Stomach (tissue), 4 donors: ENCODE results near the gene CTIF.

Experiments
- EP300 ChIP-seq: sonication (generic); formaldehyde crosslinking; IDR thresholded peaks from one replicate; pipeline ENCODE4 v1.6.1; 2017; ENCODE audit warnings: antibody characterized with exemption
- POLR2A ChIP-seq, 4 donors: fragments of 450-650 bp; IDR thresholded peaks; one replicate each; pipeline ENCODE4 v1.6.1; 2016; ENCODE audit warnings: antibody characterized with exemption in 4 of 4, control low read depth in 2 of 4, mild to moderate bottlenecking in 1 of 4, moderate library complexity in 1 of 4
- POLR2AphosphoS5 ChIP-seq, 3 donors: sonication (generic); formaldehyde crosslinking; IDR thresholded peaks; one replicate each; pipeline ENCODE4 v1.6.1; 2016; ENCODE audit warnings: antibody characterized with exemption in 3 of 3
- TF ChIP-seq, protein P1 (sequence below), 7 experiments: fragments of 450-650 bp in 4 of 7; fragments of 200-600 bp in 3 of 7; sonication (generic) in 3 of 7; IDR thresholded peaks; one replicate each; pipeline ENCODE4 v1.5.1; 2016 to 2019; ENCODE audit warnings: antibody characterized with exemption in 7 of 7, control low read depth in 2 of 7, mild to moderate bottlenecking in 1 of 7

DNA sequence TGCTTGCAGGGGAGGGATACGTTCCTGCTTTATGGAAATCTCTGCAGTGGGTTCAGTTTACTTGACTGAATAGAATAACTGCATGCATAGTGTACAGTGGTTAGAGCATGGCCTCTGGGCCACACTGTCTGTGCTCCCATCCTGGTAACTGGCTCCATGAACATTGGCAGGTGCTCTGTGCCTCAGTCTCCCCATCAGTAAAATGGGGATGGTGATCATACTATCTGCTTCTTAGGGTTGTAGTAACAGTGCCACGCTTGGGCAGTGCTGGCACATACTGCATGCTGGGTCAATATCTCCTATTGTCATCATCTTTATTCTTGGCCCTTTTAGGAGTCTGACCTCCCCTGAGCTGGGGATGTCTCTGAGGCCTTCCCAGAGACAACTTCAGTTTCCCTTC, 117.3 kb downstream of the CTIF start:
- TF ChIP-seq POLR2AphosphoS5 (IDR thresholded peaks at IDR 0.05) (no peak), POLR2A (IDR thresholded peaks at IDR 0.05) (no peak), EP300 (no peak)
- TF ChIP-seq, protein P1, sequence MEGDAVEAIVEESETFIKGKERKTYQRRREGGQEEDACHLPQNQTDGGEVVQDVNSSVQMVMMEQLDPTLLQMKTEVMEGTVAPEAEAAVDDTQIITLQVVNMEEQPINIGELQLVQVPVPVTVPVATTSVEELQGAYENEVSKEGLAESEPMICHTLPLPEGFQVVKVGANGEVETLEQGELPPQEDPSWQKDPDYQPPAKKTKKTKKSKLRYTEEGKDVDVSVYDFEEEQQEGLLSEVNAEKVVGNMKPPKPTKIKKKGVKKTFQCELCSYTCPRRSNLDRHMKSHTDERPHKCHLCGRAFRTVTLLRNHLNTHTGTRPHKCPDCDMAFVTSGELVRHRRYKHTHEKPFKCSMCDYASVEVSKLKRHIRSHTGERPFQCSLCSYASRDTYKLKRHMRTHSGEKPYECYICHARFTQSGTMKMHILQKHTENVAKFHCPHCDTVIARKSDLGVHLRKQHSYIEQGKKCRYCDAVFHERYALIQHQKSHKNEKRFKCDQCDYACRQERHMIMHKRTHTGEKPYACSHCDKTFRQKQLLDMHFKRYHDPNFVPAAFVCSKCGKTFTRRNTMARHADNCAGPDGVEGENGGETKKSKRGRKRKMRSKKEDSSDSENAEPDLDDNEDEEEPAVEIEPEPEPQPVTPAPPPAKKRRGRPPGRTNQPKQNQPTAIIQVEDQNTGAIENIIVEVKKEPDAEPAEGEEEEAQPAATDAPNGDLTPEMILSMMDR (IDR thresholded peaks at IDR 0.05): no peak
